Measurements from ENCODE around the gene RHOD. TPM values are rescaled to one million over a fixed set of nuclear protein-coding genes. Genes with fewer than 3 reads are reported as not detected.

RHOD gene
- total and polyA plus RNA-seq, 2 of the 8 experiments (the other 6 are each of a cell fraction or from before 2014, with no cell fraction given): 12.1 to 17.6 TPM

- TF ChIP-seq, protein P1, sequence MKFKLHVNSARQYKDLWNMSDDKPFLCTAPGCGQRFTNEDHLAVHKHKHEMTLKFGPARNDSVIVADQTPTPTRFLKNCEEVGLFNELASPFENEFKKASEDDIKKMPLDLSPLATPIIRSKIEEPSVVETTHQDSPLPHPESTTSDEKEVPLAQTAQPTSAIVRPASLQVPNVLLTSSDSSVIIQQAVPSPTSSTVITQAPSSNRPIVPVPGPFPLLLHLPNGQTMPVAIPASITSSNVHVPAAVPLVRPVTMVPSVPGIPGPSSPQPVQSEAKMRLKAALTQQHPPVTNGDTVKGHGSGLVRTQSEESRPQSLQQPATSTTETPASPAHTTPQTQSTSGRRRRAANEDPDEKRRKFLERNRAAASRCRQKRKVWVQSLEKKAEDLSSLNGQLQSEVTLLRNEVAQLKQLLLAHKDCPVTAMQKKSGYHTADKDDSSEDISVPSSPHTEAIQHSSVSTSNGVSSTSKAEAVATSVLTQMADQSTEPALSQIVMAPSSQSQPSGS (IDR thresholded peaks at IDR 0.05; ENCODE audit: low read length): no peak
- TF ChIP-seq SP2 (IDR thresholded peaks at IDR 0.05; ENCODE audit: low read length): no peak
- TF ChIP-seq EGR1 (IDR thresholded peaks at IDR 0.05; ENCODE audit: borderline replicate concordance, low read depth, low read length): no peak
- TF ChIP-seq RNF2 (IDR thresholded peaks at IDR 0.05; ENCODE audit: borderline replicate concordance, low read depth, low read length, missing control alignments, poor library complexity, severe bottlenecking): no peak
- no peak for TF ChIP-seq YY1 (IDR thresholded peaks at IDR 0.05; ENCODE audit: low read depth, low read length)
- no peak for TF ChIP-seq SIN3A (conservative IDR thresholded peaks at IDR 0.05 in 1 of 2, IDR thresholded peaks at IDR 0.05 in 1 of 2; ENCODE audit: low read depth in 1 of 2, low read length in 2 of 2)
- no peak for TF ChIP-seq FOSL1 (IDR thresholded peaks at IDR 0.05; ENCODE audit: insufficient read depth, low read depth, low read length)
- TF ChIP-seq BCL11A (IDR thresholded peaks at IDR 0.05; ENCODE audit: low read depth in 2 of 2, low read length in 2 of 2): no peak
- TF ChIP-seq RAD21 (IDR thresholded peaks at IDR 0.05 in 1 of 2, conservative IDR thresholded peaks at IDR 0.05 in 1 of 2; ENCODE audit: low read depth in 2 of 2, low read length in 2 of 2): no peak
- TF ChIP-seq SAP30 (IDR thresholded peaks at IDR 0.05; ENCODE audit: insufficient read depth, insufficient replicate concordance, low read length): no peak
- no peak for TF ChIP-seq HDAC2 (IDR thresholded peaks at IDR 0.05; ENCODE audit: borderline replicate concordance in 1 of 2, low read depth in 2 of 2, low read length in 2 of 2)
Measured at GRCh38 chr11:67117176-67117575, 60.5 kb downstream of the RHOD start (continued).

All from H1 (cell line).